CD1c-positive myeloid dendritic cell (primary cell): ENCODE results near the gene OR2A1.
"Not testable (repeated sequence)": the region's sequence is repeated elsewhere in the genome, so short reads cannot be mapped to it uniquely, and the experiment has no call there.

Experiments used
- DNase-seq: peaks from one replicate; pipeline ENCODE4 v3.0.0-alpha.2; 2016; ENCODE audit errors: extremely low spot score

Gene OR2A1

GRCh38 chr7:144323359-144323758 is 11.1 kb downstream of the OR2A1 start:
- not testable (repeated sequence) for DNase-seq

GRCh38 chr7:144325868-144326267 is 13.6 kb downstream of the OR2A1 start:
- DNase-seq: not testable (repeated sequence)

GRCh38 chr7:144330044-144330443 is 17.8 kb downstream of the OR2A1 start:
- not testable (repeated sequence) for DNase-seq

DNA sequence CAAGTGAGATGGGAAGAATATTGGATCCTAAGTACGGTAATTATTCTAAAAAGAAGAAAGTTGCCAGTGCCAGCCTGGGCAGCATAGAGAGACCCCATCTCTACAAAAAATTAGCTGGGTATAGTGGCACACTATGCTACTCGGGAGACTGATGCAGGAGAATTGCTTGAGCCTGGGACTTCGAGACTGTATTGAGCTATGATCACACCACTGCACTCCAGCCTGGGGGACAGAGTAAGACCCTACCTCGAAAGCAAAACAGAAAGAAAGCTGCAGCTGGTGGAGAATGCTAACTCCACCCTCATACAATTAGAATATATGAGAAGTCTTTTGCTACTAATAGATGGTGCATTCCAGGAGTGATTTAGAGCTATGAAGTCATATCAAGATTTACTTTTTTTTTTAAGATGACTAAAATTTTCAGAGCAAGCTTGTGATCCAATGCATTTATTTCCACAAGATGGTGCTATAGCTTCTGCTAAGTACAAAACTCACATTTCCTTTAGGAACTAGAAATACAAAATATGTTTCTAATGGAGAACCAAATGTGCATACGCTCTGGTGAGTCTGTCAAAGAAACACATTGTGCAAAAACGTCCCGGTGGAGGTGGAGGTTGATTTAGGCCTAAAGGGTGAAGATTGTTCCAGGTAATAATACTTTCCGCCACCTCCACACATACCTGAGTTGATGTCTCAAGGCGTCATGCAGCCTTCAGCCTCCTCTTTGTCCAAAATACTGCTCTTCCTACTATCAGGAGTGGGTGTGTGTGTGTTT is 19.2 kb downstream of the OR2A1 start:
- not testable (repeated sequence) for DNase-seq

DNA sequence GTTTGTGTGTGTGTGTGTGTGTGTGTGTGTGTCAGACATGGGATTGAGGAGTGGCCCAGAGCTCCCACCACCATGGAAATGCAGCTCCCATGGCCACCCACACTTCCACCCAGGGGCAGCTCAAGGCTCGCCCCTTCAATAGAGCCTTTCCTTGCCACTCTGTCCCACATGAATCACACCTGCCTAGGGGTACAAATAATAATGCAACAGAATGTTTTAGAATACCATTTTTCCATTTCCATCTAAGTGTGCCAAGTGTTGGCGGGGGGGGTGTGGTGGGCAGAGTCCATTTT is 19.7 kb downstream of the OR2A1 start:
- not testable (repeated sequence) for DNase-seq

- DNase-seq: not testable (repeated sequence)
Observed at GRCh38 chr7:144348625-144349024, 36.4 kb downstream of the OR2A1 start.

GRCh38 chr7:144351667-144352066 is 39.4 kb downstream of the OR2A1 start:
- not testable (repeated sequence) for DNase-seq

- DNase-seq: not testable (repeated sequence)
Observed at GRCh38 chr7:144355176-144355822, 43.1 kb downstream of the OR2A1 start, which contains the start of gene ARHGEF5. TSS of gene ARHGEF5 (plus strand) at chr7:144355402. CDS start at chr7:144362670, 7,268 bp downstream.

GRCh38 chr7:144356185-144356584 is 44.0 kb downstream of the OR2A1 start:
- DNase-seq: not testable (repeated sequence)

- DNase-seq: not testable (repeated sequence)
Observed at GRCh38 chr7:144356860-144357259, 44.6 kb downstream of the OR2A1 start.

DNA sequence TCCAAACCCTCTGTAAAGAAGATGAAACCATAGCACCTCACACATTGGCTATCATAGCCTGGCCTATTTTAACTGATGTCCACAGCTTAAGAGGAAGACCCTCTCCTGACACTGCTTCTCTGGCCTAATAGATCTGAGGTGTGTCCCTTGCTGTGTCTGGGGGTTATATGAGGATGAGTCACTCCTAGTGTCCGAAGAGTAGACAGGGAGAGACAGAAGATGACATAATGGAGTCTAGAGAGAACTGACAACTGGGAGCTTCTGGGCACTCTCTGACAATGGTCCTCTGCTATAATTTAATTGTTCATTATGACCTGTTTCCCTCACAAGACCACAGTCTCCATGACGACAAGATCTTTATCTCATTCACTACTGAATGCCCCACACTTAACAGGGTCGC is 49.8 kb downstream of the OR2A1 start:
- not testable (repeated sequence) for DNase-seq

DNA sequence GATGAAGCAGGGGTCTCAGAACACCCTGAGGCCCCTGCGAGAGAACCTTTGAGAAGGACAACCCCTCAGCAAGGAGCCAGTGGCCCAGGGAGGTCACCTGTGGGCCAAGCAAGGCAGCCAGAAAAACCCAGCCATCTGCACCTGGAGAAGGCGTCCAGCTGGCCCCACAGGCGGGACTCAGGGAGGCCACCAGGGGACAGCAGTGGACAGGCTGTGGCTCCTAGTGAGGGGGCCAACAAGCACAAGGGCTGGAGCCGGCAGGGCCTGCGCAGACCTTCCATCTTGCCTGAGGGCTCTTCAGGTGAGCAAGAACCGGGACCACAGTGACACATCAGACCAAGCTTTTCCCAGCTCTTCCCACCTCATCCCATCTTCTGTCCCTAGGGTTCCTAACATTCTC is 53.3 kb downstream of the OR2A1 start:
- not testable (repeated sequence) for DNase-seq

GRCh38 chr7:144367250-144367649 is 55.0 kb downstream of the OR2A1 start:
- not testable (repeated sequence) for DNase-seq

GRCh38 chr7:144369221-144369620 is 57.0 kb downstream of the OR2A1 start:
- not testable (repeated sequence) for DNase-seq
